ENCODE measurements around the gene ANKRD53.
A peak's percentile ranks its signal among the peaks of the same experiment; 100 is the strongest.

ANKRD53 gene

GRCh38 chr2:70959851-70960832 lies 18.3 kb upstream of the ANKRD53 start:
- Histone ChIP-seq H3K23ac (ENCODE audit: low read length in 2 of 2) (no peak overlapping the region), H2BK12ac (ENCODE audit: low read length in 2 of 2) (no peak overlapping the region), H3K4me3 (ENCODE audit: insufficient read depth in 1 of 2, low read depth in 1 of 2, low read length in 2 of 2) (no peak overlapping the region), H3K18ac (ENCODE audit: low read depth in 1 of 2, low read length in 2 of 2) (no peak overlapping the region), H2AFZ (ENCODE audit: low read depth, low read length) (no peak overlapping the region), H2AK5ac (ENCODE audit: low read length, severe bottlenecking) (no peak overlapping the region), H3K4ac (ENCODE audit: low read depth in 1 of 2, low read length in 2 of 2) (no peak overlapping the region), H3K4me1 (ENCODE audit: control insufficient read depth, insufficient read depth, low read depth, low read length) (peaks cover 7% of the 10 kb centered on the region), H2BK15ac (ENCODE audit: low read depth, poor library complexity, severe bottlenecking) (peak overlapping the region; percentile 44), H3K36me3 (ENCODE audit: control insufficient read depth in 1 of 2, insufficient read depth in 2 of 2, low read depth in 1 of 2, low read length in 2 of 2) (no peaks in the 10 kb centered on the region), H4K8ac (ENCODE audit: low read length) (no peak overlapping the region), H2BK5ac (ENCODE audit: low read depth, low read length, poor library complexity, severe bottlenecking) (no peak overlapping the region), H2BK120ac (ENCODE audit: low read depth, low read length) (no peak overlapping the region), H3K27ac (ENCODE audit: low read length, poor library complexity, severe bottlenecking) (no peak overlapping the region), H3K14ac (ENCODE audit: low read length in 2 of 2) (no peak overlapping the region), H3K9me3 (ENCODE audit: control insufficient read depth, low read length) (no peaks in the 10 kb centered on the region), H3K27me3 (ENCODE audit: control insufficient read depth in 1 of 2, insufficient read depth in 1 of 2, low read length in 2 of 2) (peaks cover 42 to 47% of the 10 kb centered on the region in 2 experiments), H4K91ac (ENCODE audit: low read length) (no peak overlapping the region), H3K4me2 (ENCODE audit: low read length, poor library complexity, severe bottlenecking) (no peak overlapping the region), H3K9ac (ENCODE audit: low read length) (no peak overlapping the region), H3K79me1 (replicated peaks; ENCODE audit: low read length, poor library complexity, severe bottlenecking) (no peaks in the 10 kb centered on the region)
- WGBS = 84% methylated on average over 16 of the region's 17 CpGs
- DNase-seq = no peak

GRCh38 chr2:70960833-70961647 lies 17.4 kb upstream of the ANKRD53 start:
- Histone ChIP-seq H3K4me2 (ENCODE audit: low read length, poor library complexity, severe bottlenecking) (no peak overlapping the region), H3K4me1 (ENCODE audit: control insufficient read depth, insufficient read depth, low read depth, low read length) (peaks cover 7% of the 10 kb centered on the region), H3K36me3 (ENCODE audit: control insufficient read depth in 1 of 2, insufficient read depth in 2 of 2, low read depth in 1 of 2, low read length in 2 of 2) (no peaks in the 10 kb centered on the region), H3K18ac (ENCODE audit: low read depth in 1 of 2, low read length in 2 of 2) (no peak overlapping the region), H3K9me3 (ENCODE audit: control insufficient read depth, low read length) (no peaks in the 10 kb centered on the region), H4K91ac (ENCODE audit: low read length) (no peak overlapping the region), H3K4ac (ENCODE audit: low read depth in 1 of 2, low read length in 2 of 2) (no peak overlapping the region), H2BK5ac (ENCODE audit: low read depth, low read length, poor library complexity, severe bottlenecking) (no peak overlapping the region), H2AFZ (ENCODE audit: low read depth, low read length) (no peak overlapping the region), H3K27me3 (ENCODE audit: control insufficient read depth in 1 of 2, insufficient read depth in 1 of 2, low read length in 2 of 2) (peaks cover 45 to 47% of the 10 kb centered on the region in 2 experiments), H4K8ac (ENCODE audit: low read length) (no peak overlapping the region), H3K27ac (ENCODE audit: low read length, poor library complexity, severe bottlenecking) (no peak overlapping the region), H3K4me3 (ENCODE audit: insufficient read depth in 1 of 2, low read depth in 1 of 2, low read length in 2 of 2) (no peak overlapping the region), H2BK15ac (ENCODE audit: low read depth, poor library complexity, severe bottlenecking) (no peak overlapping the region), H3K14ac (ENCODE audit: low read length in 2 of 2) (no peak overlapping the region), H2BK12ac (ENCODE audit: low read length in 2 of 2) (no peak overlapping the region), H3K9ac (ENCODE audit: low read length) (no peak overlapping the region), H2AK5ac (ENCODE audit: low read length, severe bottlenecking) (no peak overlapping the region), H3K23ac (ENCODE audit: low read length in 2 of 2) (no peak overlapping the region), H2BK120ac (ENCODE audit: low read depth, low read length) (no peak overlapping the region), H3K79me1 (replicated peaks; ENCODE audit: low read length, poor library complexity, severe bottlenecking) (no peaks in the 10 kb centered on the region)
- no peak for DNase-seq
- WGBS = 68% methylated on average over 14 of the region's 14 CpGs

- Histone ChIP-seq H2BK12ac (ENCODE audit: low read length in 2 of 2) (no peak overlapping the region), H4K8ac (ENCODE audit: low read length) (no peak overlapping the region), H3K79me1 (replicated peaks; ENCODE audit: low read length, poor library complexity, severe bottlenecking) (no peaks in the 10 kb centered on the region), H3K4me2 (ENCODE audit: low read length, poor library complexity, severe bottlenecking) (no peak overlapping the region), H2AFZ (ENCODE audit: low read depth, low read length) (no peak overlapping the region), H3K27ac (ENCODE audit: low read length, poor library complexity, severe bottlenecking) (no peak overlapping the region), H3K4me3 (ENCODE audit: insufficient read depth in 1 of 2, low read depth in 1 of 2, low read length in 2 of 2) (no peak overlapping the region), H3K4me1 (ENCODE audit: control insufficient read depth, insufficient read depth, low read depth, low read length) (peaks cover 7% of the 10 kb centered on the region), H4K91ac (ENCODE audit: low read length) (no peak overlapping the region), H2BK15ac (ENCODE audit: low read depth, poor library complexity, severe bottlenecking) (no peak overlapping the region), H3K9ac (ENCODE audit: low read length) (no peak overlapping the region), H3K23ac (ENCODE audit: low read length in 2 of 2) (no peak overlapping the region), H3K36me3 (ENCODE audit: control insufficient read depth in 1 of 2, insufficient read depth in 2 of 2, low read depth in 1 of 2, low read length in 2 of 2) (no peaks in the 10 kb centered on the region), H2AK5ac (ENCODE audit: low read length, severe bottlenecking) (no peak overlapping the region), H3K18ac (ENCODE audit: low read depth in 1 of 2, low read length in 2 of 2) (no peak overlapping the region), H3K27me3 (ENCODE audit: control insufficient read depth in 1 of 2, insufficient read depth in 1 of 2, low read length in 2 of 2) (peaks cover 42 to 47% of the 10 kb centered on the region in 2 experiments), H2BK120ac (ENCODE audit: low read depth, low read length) (no peak overlapping the region), H3K4ac (ENCODE audit: low read depth in 1 of 2, low read length in 2 of 2) (no peak overlapping the region), H3K9me3 (ENCODE audit: control insufficient read depth, low read length) (no peaks in the 10 kb centered on the region), H2BK5ac (ENCODE audit: low read depth, low read length, poor library complexity, severe bottlenecking) (no peak overlapping the region), H3K14ac (ENCODE audit: low read length in 2 of 2) (no peak overlapping the region)
- DNase-seq = no peak
- WGBS = 85% methylated on average over 3 of the region's 4 CpGs
Observed at GRCh38 chr2:70961648-70961994, 16.8 kb upstream of the ANKRD53 start.

Measured in mesenchymal stem cell (in vitro differentiated cells and primary cell).